ENCODE results near the gene PAX7.

Gene PAX7

DNA sequence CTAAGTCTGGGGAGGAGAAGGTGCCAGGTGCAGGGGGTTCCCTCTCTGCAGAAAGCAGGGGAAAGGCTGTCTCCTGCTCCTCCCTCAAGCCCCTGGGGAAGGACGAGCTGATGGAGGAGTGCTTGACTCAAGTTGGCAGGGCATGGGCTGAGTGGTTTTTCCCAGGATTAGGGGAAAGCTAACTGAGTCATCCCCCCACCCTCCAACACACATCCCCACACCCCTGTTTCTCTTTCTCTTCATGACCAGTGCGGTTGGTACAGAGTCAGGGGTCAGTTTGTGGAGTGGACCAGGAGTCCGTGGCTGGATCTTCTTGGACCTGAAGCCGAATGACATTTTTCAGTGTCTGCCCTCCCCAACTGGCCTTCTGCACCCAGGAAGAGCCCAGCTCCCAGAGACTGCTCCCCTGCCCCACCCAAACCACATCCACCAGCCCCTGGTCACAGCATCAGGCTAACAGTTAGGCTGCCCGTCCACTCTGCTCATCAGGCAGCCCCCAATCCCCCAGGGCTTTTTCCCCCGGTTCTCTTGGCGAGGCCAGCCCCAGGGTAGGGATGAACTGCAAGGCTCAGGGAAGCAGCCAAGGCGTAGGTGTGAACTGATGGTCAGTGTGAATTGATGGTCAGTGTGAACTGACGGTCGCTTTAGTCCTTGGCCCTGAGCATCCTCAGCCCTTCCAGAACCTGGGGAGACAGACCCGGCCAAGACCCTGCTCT, 81.0 kb downstream of the PAX7 start:
- no peak for DNase-seq

DNA sequence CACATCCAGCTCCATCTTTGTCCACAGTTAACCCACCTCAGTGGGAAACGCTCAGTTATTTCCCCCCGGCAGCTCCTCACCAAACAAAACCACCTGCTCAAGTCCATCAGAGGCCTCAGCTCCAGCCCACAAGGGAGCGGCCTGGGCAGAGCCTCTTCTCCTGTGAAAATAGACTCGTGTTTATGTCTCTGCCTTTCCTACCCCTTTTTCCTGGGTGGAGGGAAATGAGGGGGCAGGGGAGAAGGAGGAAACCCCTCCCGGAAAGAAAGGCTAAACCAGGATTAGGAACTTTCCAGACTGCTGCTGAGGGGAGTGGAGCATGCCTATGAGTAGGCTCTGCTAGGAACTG, 81.6 kb downstream of the PAX7 start:
- no peak for DNase-seq

DNA sequence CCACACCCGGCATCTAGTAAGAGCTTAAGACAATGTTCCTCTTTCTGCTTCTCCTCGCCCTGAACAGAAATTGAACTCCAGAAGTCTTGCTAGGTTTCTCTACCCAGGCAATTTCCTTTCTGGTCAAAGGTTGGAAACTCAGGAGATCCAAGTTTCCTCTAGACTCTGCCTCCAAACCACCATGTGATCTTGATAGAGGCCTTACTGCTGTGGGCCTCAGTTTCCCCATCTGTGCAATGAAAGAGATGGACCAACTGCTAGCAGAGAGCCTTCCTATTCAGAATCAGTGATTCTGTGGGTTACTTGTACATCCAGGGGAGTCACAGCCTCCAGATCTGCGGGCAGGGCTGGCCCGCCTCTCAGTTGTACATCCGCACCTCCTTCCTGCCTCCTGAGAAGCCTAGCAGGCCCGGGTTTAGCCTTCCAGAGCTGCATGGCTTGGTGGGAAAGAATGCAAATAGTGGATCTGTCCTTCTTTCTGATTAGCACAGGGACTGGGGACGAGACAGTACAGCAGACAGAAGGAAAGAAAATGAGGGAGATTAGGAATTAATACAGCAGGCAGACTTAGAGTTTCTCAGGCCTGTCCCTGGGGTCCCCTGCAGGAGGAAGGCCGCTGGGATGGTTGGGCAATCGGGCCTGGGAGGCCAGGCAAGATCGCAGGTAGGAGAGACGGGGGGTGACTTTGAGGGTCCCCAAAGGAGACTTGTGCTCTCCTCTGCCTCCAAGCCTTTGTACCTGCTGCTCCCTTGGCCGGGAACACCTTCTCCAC, 83.9 kb downstream of the PAX7 start:
- no peak for DNase-seq

DNA sequence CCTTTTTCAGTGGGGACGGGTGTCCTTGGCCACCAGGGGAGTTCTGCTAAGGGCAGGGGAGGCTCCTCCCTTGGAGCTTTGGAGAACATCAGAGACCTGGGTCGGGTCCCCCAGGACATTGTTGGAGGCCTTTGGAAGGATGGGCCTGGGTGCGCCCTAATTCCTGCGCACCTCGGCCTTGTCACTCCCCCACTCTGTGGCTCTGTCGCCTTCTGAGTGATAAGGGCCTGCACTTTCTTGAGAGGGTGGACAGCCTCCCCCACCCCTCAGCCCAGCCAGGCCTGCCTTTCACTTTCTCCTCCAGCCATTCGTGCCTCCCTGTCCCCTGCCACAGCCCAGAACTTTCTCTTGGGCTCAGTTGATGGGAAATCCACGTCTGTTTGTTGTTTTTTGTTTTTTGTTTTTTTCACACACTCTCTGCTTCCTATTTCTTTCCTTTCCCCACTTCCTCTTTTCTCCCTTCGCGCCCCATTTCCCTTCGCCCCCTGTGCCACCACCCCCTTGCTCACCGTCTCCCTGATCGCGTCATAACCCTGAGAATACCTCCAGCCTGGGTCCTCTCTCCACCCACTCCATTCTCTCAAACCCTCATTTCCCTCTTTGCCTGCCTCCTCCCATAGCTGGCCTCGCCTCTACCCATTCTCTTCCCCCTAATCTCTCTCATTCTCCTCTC, 85.6 kb downstream of the PAX7 start:
- DNase-seq, result no peak

DNA sequence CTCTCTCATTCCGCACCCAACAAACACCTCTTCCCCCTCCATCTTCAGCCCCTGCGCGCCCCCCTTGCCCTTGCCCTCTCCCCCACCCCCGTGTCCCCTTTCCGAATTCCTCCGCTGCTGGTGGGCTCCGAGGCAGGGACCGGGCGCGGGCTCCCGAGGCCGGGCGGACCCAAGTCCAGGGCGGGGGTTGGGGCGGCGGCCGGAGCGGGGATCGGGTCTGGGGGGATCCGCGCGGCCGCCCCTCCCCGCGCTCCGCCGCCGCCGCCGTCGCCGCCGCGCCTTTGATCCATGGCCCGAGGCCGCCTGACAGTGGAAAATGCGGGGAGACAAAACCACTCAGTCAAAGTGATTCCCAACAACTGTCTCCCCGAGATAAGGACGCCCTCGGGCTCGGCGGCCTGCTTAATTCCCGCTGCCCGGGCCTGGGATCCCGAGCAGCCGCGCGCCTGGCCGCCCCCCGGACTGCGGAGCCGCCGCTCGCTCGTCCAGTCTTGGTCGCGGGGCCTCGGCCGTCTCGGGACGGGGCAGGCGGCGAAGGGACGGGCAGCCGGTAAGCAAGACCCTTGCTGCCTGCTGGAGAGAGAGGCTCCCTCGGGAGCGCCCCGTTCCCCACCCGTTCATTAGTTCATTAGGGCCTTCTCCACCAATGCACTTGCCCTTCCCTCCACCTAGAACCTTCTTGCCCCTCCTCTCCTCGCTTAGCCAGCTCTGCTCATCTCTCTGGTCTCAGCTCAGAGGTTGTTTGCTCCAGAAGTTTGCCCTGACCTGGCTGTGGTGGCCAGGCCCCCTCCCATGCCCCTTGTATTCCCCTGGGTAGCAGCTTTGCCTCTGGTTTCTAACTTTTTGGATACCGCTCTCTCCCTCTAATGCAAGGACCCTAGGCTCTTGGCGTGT, 86.4 kb downstream of the PAX7 start:
- DNase-seq, result no peak

DNA sequence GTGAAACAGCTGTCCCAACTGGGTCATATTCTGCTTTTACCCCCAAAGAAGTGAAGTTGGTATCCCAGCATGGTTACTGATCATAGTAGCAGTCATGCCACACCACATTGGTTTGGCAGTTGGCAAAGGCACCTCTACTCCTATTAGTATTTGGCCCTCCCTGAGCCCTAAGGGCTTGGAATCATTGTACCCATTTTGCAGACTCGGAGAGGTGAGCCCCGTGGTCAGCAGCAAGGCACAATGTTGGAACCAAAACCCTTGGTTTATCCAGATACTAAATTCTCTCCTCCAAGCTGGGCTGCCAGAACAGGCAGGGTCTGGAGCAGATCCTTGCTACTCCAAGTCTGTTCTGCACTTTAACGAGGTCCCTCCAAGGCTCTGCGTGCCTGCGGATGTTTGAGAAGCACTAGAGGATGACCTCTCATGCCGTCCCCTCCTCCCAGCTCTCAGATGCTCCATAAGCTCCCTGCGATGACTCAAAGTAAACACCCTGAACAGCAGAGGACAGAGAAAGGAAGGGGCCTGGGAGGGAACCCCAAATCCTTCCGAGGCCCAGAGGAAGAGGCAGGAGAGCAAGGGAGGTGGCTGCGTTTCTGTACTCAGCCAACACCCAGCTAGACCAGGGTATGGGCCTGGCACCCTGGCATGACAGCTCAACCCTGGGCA, 89.3 kb downstream of the PAX7 start:
- DNase-seq, result no peak

DNA sequence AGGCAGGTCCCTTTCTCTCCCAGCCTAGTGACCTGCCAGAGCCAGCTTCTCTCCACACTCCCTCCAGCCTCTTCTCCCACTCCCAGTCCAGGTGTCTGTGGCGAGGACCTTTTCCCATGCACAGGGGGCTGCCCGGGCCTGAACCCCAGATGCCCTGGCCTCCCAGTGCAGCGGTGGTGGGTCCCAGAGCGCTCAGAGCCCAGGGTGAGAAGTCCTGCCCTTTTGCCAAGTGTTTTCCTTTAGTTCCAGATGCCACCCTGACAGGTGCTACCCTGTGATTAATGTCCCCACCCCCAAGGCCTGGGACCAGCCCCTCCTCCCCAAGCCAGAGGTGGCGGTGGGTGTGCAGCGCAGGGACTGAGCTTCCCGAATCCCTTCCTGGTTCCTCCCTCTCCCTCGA, 90.4 kb downstream of the PAX7 start:
- DNase-seq, result no peak

DNA sequence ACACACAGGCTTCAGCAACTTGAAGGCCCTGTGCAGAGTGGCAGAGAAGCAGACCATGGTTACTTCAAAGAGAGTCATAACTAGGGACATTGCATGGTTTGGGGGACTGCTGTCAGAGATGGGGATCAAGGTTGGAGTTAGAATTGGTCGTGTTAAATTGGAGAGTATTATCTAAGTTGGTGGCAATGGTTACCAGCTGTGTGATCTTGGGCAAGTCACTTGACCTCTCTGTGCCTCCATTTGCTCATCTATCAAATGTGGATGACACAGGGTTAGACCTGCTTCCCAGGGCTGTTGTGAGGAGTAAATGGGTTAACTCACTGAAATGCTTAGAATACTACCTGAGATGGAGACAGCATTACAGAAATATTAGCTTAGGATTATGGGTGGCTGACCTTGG, 91.1 kb downstream of the PAX7 start:
- no peak for DNase-seq

DNA sequence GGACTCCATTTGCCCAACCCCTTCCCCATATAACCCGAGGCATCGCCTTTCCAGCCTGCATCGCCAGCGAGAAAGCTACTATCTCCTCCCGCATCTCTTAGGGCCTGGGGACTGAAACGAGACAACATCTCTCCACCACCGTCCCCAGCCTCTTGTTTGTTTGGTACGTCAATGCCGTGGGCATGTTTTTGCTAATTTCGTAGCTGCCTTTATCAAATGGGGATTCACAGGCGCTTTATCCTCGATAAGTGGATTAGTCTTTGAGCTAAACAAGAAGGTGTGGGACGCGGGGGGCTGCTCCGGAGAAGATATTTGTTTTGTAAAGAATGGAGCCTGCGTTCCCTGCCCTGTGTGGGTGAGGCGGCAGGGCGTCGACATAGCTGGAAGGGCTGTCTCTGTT, 91.6 kb downstream of the PAX7 start:
- no peak for DNase-seq

DNA sequence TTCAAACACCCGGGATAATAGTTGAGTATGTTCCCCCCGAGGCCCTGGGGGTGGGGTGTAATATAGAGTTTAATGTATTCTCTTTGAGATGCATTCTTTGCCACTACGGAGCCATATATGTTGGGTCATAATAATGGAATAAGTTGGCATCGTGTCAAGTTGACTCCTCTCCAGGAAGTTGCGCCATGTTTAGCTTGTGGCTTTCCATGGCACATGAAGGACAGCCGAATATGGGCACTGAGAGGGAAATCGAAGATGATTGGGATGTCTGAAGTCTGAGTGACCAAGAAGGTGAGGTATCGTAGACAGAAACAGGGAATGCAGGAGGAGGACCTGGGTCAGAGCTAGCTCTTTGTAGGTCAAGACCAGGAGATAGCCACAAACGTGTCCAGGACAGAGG, 92.6 kb downstream of the PAX7 start:
- no peak for DNase-seq

DNA sequence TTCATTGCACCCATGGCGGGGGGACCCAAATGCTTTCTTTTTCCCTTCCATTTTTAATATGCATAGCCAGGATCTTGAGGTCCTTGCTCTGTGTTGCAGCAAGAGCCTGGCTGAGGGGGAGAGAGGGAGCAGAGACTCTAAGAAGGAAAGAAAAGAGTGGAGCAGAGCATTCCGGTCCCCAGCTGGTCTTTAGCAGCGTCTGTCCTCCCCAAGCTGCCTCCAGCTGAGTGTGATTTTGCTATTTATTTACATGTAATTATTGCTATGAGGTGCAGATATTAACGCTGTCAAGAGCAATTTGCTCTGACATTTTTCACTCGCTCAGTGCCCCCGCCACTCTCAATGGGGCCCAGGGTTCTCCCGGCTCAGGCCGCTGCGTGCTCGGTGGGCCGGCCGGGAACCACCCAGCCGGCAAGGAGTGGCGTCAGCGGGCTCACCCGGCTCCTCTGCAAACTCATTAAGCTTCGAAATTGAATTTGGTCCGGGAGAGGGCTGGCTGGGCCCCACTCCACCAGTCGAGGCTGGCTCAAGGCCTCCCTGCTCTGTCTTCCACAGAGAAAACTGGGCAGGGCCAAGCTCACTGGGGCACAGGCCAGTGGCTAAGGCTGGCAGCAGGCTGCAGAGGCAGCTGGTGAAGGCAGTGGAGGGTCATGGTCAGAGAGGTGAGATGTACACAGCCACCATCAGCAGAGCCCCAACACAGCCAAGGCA, 93.2 kb downstream of the PAX7 start:
- no peak for DNase-seq

DNA sequence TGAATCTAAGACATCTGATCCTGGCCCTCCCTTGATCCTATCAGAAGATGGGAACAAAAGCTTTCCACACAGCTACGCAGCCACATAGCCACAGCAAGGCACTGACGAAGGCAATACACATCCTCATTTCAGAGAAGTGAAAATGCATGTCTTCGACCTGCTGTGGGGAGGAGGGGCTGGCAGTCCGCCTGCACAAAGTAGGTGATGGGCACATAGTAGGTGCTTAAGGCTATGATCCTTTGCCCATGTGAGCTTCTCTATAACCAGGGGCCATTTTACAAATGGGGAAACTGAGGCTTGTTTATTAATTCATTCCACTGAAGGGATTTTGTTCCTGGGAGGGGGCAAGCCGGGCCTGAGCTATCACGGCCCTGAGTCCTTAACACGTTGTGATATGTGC, 94.2 kb downstream of the PAX7 start:
- no peak for DNase-seq

DNA sequence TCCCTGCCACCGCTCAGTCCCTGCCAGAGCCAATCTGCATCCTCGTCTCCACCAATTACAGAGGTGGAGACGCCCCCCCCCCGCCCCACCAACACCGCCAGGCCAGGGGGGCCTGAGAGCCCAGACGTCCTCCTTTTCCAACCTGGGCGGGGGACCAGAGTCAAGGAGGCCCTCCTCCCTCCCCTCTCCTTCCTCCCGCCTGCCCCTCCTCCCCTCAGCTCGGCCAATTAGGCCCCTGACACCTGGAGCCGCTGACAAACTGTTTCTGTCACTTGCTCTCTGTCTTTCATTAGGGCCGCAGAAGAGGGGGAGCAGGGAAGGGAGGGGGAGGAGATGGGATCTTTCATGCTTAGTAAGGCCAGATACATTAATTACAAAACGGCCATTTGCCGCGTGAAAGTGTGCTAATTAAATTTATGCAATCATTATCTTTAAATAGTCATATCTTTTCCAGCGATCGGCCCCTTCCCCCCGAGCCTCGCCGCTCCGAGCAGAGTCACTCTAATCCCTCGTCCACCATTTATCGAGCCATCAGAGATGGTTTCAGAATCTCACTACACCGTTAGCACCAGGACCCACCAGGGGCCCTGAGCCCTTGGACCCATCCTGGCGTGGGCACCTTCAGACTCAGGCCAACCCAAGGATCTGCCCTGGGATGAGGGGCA, 94.7 kb downstream of the PAX7 start:
- no peak for DNase-seq

DNA sequence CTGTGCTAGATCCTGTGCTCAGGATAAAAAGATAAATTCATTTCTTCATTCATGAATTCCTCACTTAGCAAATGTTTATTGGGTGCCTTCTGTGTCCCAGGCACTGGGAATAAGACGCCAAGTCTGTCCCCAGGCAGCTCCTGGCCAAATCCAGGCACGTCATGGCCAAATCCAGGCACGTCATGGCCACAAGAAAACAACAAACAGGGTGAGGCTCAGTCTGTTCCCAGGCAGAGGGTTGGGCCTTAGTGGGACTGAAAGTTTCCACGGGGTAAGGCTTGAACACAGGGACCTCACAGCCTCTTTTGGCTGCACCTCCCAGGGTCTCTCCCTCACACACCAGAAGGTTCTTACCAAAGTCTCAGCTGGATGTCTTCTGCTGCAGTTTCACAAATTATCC, 95.7 kb downstream of the PAX7 start:
- DNase-seq, result no peak

DNA sequence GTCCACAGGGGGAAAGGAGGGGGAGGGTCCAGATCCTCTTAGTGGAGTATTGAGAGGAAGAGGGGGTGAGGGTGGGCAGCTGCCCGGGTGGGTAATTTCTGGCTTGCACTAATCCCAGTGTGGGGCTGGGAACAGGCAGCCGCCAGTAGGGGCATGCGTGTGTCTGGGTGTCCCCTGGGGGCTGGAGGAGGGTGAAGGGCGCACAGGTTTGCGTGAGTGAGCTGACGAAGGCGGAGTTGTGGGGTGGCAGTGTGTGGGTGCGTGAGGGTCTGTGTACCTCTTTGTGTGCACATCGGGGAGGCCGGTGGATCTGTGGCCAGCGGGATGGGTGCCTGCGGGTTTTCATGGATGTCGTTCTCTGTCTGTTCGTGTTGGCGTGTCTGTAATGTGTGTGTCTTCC, 97.3 kb downstream of the PAX7 start:
- DNase-seq, result no peak

DNA sequence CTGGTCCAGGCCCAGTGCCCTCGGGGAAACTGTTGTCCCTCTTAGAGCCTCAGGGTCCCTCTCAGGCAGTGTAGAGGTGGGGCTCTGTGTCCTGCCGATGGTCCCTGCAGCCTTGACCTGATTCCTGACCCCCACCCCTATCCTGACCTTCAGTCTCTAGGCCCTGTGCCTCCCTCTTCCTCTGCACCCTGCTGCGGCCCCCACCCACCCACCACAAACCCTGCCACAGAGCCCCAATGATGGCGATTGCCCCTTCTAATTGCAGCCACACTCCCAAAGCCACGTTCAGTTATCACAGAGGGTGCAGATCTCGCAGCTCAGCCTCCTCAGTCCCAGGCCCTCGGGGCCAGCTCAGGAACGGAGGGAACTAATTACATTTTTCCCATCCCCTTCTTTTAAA, 99.7 kb downstream of the PAX7 start:
- DNase-seq, result no peak

DNA sequence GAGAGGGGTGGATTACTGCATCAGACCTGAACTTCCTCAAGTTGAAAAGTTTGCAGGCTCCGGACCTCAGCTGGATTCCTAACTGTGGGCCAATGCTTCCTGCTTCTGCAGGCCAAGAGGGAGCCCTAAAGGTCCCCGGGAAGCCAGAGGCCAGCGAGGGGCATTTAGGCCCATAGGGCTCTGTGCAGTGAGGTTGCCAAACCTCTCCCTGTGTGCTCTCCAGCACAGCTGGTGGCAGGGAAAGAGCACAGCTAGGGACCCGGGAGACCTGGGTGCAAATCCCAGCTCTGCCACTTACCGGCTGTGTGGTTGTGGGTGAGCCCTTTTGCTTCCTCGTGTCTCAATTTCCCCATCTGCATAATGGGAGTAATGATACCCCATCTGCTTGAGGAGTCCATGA, 100.5 kb downstream of the PAX7 start:
- DNase-seq, result no peak

DNA sequence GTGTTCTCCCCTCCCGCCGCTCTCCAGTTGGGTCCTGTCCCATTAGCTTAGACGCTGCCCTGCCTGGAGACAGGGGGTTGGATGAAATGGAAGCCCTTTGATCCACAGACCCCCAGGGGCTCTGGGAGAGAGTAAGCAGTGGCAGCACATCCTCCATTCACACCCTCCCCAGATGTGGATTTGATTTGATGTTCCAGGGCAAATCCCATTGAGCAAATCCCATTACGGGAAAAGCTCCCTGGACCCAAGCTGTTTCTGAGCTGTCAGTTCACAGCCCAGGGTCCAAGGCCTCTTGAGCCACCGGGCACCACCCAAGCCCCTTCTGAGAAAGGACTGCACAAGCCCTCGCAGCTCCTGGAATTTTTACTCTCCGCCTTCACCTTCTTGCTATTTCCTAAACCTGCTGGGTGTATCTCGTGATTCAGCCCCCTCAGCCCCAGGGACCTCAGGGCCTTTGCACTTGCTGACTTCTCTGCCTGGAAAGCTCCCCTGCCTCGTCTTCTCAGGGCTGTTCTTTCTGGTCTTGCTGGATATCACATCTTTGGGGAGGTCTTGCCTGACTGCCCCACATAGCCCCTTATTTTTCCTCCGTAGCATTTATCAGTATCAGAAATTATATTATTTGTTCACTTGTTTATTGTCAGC, 101.1 kb downstream of the PAX7 start:
- no peak for DNase-seq

DNA sequence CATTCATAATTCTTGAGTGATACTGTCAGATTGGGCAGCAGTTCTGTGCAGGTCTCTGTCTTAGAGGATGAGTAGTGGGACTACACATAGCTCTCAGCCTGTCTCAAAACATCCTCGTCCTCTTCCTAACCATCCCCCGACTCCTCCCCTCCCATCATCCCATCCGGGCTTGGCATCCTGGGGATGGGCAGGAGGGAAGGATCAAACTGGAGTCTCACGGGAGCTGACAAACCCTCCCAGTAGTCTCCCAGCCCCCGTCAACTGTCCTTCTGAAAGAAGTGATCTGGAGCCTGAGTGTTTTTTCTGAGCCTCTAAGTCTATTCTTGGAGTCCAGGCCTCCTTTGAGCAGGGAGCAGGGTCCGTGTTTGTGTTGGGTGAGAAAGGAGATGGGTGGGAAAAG, 102.0 kb downstream of the PAX7 start:
- no peak for DNase-seq

DNA sequence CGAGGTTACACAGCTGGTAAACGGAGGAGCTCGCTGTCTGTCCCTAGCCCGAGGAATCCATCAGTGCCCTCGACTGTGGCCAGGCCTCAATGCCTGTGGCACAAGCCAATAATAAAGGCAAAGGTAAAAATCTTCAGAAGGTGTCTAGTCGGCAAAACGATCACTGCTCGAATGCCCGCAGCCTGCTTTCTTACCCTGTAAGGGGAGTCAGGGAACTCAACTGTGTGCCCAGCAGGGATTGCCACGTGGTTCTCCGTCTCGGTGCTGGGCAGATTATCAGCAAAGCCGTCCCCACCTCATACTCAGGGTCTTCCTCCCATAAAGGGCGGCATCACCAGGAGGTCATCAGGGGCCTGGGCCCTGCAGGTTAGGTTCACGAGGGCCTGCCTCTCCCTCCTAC, 103.4 kb downstream of the PAX7 start:
- DNase-seq, result no peak

Data from CD4-positive, alpha-beta T cell treated with Interleukin-15 for 1 hour (primary cell).